ENCODE data around the gene DLK2. TPM values are rescaled to one million over a fixed set of nuclear protein-coding genes. Genes with fewer than 3 reads are reported as not detected.

DLK2 gene
- total and polyA plus RNA-seq, 2 experiments from 2014 or later: 0.21 to 0.47 TPM

DNA sequence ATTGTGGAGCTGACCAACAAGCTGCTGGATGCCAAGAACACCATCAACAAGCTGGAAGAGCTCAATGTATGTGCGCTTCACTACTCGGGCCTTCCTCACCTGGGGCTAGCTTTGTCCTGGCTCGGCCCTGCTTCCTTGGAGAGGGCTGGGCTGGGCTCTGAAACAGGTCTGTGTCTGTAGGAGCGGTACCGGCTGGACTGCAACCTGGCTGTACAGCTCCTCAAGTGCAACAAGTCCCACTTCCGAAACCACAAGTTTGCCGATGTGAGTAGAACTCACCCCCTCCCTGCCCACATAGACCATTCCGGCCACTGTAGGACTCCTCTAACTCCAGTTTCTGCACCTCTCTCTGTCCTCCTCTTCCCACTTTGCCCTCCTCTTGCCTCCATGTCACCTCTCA lies 48.1 kb upstream of the DLK2 start:
- no peak overlapping the region for H3K27ac ChIP-seq (ENCODE audit: low read depth)
- Mint-ChIP-seq H3K4me1 (peaks cover 4% of the 10 kb centered on the region; the same call in 2 of the 3 replicates), H3K27me3 (ENCODE audit: insufficient read depth, low read depth, poor library complexity) (peaks cover 25% of the 10 kb centered on the region), H3K36me3 (ENCODE audit: low read depth) (peaks cover 57% of the 10 kb centered on the region), H3K27ac (no peak overlapping the region), H3K4me3 (no peak overlapping the region), H3K9me3 (no peaks in the 10 kb centered on the region)
- peaks cover 6% of the 10 kb centered on the region for H4K20me1 ChIP-seq (replicated peaks; ENCODE audit: insufficient read depth)
- H3K4me3 ChIP-seq: no peak overlapping the region
- H3F3A ChIP-seq (replicated peaks; ENCODE audit: low read depth): peaks cover 7% of the 10 kb centered on the region
- no peaks in the 10 kb centered on the region for H3K4me1 ChIP-seq (ENCODE audit: insufficient read depth)
- no peak overlapping the region for H3K4me2 ChIP-seq
- peaks cover 13% of the 10 kb centered on the region for H3K27me3 ChIP-seq (ENCODE audit: insufficient read depth)
- no peaks in the 10 kb centered on the region for H3K79me2 ChIP-seq (replicated peaks; ENCODE audit: insufficient read depth)
- ATAC-seq (no peak), DNase-seq (ENCODE audit: low spot score) (no peak)
- H3K36me3 ChIP-seq (ENCODE audit: insufficient read depth): peaks cover 2% of the 10 kb centered on the region; the same call in 1 of the 2 replicates
- no peak overlapping the region for H2AFZ ChIP-seq
- TF ChIP-seq POLR2AphosphoS5 (IDR thresholded peaks at IDR 0.05; ENCODE audit: low read depth) (no peak), EZH2phosphoT487 (IDR thresholded peaks at IDR 0.05; ENCODE audit: unreplicated experiment) (no peak), STAT1 (IDR thresholded peaks at IDR 0.05; ENCODE audit: unreplicated experiment) (no peak), CREB1 (CRISPR knock-in tag; IDR thresholded peaks at IDR 0.05; ENCODE audit: low read depth) (no peak), JUNB (IDR thresholded peaks at IDR 0.05; ENCODE audit: unreplicated experiment) (no peak), EZH2 (IDR thresholded peaks at IDR 0.05; ENCODE audit: low read depth, unreplicated experiment) (no peak), NANOG (IDR thresholded peaks at IDR 0.05; ENCODE audit: borderline replicate concordance) (no peak), ZNF114 (CRISPR knock-in tag; IDR thresholded peaks at IDR 0.05) (no peak), ZNF331 (CRISPR knock-in tag; IDR thresholded peaks at IDR 0.05; ENCODE audit: low read depth) (no peak)
- TF ChIP-seq, protein P1, sequence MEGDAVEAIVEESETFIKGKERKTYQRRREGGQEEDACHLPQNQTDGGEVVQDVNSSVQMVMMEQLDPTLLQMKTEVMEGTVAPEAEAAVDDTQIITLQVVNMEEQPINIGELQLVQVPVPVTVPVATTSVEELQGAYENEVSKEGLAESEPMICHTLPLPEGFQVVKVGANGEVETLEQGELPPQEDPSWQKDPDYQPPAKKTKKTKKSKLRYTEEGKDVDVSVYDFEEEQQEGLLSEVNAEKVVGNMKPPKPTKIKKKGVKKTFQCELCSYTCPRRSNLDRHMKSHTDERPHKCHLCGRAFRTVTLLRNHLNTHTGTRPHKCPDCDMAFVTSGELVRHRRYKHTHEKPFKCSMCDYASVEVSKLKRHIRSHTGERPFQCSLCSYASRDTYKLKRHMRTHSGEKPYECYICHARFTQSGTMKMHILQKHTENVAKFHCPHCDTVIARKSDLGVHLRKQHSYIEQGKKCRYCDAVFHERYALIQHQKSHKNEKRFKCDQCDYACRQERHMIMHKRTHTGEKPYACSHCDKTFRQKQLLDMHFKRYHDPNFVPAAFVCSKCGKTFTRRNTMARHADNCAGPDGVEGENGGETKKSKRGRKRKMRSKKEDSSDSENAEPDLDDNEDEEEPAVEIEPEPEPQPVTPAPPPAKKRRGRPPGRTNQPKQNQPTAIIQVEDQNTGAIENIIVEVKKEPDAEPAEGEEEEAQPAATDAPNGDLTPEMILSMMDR (conservative IDR thresholded peaks at IDR 0.05; ENCODE audit: low read depth in 2 of 2): no peak
- TF ChIP-seq, protein P2, sequence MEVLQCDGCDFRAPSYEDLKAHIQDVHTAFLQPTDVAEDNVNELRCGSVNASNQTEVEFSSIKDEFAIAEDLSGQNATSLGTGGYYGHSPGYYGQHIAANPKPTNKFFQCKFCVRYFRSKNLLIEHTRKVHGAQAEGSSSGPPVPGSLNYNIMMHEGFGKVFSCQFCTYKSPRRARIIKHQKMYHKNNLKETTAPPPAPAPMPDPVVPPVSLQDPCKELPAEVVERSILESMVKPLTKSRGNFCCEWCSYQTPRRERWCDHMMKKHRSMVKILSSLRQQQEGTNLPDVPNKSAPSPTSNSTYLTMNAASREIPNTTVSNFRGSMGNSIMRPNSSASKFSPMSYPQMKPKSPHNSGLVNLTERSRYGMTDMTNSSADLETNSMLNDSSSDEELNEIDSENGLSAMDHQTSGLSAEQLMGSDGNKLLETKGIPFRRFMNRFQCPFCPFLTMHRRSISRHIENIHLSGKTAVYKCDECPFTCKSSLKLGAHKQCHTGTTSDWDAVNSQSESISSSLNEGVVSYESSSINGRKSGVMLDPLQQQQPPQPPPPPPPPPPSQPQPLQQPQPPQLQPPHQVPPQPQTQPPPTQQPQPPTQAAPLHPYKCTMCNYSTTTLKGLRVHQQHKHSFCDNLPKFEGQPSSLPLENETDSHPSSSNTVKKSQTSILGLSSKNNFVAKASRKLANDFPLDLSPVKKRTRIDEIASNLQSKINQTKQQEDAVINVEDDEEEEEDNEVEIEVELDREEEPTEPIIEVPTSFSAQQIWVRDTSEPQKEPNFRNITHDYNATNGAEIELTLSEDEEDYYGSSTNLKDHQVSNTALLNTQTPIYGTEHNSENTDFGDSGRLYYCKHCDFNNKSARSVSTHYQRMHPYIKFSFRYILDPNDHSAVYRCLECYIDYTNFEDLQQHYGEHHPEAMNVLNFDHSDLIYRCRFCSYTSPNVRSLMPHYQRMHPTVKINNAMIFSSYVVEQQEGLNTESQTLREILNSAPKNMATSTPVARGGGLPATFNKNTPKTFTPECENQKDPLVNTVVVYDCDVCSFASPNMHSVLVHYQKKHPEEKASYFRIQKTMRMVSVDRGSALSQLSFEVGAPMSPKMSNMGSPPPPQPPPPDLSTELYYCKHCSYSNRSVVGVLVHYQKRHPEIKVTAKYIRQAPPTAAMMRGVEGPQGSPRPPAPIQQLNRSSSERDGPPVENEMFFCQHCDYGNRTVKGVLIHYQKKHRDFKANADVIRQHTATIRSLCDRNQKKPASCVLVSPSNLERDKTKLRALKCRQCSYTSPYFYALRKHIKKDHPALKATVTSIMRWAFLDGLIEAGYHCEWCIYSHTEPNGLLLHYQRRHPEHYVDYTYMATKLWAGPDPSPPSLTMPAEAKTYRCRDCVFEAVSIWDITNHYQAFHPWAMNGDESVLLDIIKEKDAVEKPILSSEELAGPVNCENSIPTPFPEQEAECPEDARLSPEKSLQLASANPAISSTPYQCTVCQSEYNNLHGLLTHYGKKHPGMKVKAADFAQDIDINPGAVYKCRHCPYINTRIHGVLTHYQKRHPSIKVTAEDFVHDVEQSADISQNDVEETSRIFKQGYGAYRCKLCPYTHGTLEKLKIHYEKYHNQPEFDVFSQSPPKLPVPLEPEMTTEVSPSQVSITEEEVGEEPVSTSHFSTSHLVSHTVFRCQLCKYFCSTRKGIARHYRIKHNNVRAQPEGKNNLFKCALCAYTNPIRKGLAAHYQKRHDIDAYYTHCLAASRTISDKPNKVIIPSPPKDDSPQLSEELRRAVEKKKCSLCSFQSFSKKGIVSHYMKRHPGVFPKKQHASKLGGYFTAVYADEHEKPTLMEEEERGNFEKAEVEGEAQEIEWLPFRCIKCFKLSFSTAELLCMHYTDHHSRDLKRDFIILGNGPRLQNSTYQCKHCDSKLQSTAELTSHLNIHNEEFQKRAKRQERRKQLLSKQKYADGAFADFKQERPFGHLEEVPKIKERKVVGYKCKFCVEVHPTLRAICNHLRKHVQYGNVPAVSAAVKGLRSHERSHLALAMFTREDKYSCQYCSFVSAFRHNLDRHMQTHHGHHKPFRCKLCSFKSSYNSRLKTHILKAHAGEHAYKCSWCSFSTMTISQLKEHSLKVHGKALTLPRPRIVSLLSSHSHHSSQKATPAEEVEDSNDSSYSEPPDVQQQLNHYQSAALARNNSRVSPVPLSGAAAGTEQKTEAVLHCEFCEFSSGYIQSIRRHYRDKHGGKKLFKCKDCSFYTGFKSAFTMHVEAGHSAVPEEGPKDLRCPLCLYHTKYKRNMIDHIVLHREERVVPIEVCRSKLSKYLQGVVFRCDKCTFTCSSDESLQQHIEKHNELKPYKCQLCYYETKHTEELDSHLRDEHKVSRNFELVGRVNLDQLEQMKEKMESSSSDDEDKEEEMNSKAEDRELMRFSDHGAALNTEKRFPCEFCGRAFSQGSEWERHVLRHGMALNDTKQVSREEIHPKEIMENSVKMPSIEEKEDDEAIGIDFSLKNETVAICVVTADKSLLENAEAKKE (CRISPR knock-in tag; IDR thresholded peaks at IDR 0.05): no peak
- TF ChIP-seq, protein P3, sequence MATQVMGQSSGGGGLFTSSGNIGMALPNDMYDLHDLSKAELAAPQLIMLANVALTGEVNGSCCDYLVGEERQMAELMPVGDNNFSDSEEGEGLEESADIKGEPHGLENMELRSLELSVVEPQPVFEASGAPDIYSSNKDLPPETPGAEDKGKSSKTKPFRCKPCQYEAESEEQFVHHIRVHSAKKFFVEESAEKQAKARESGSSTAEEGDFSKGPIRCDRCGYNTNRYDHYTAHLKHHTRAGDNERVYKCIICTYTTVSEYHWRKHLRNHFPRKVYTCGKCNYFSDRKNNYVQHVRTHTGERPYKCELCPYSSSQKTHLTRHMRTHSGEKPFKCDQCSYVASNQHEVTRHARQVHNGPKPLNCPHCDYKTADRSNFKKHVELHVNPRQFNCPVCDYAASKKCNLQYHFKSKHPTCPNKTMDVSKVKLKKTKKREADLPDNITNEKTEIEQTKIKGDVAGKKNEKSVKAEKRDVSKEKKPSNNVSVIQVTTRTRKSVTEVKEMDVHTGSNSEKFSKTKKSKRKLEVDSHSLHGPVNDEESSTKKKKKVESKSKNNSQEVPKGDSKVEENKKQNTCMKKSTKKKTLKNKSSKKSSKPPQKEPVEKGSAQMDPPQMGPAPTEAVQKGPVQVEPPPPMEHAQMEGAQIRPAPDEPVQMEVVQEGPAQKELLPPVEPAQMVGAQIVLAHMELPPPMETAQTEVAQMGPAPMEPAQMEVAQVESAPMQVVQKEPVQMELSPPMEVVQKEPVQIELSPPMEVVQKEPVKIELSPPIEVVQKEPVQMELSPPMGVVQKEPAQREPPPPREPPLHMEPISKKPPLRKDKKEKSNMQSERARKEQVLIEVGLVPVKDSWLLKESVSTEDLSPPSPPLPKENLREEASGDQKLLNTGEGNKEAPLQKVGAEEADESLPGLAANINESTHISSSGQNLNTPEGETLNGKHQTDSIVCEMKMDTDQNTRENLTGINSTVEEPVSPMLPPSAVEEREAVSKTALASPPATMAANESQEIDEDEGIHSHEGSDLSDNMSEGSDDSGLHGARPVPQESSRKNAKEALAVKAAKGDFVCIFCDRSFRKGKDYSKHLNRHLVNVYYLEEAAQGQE (IDR thresholded peaks at IDR 0.05; ENCODE audit: unreplicated experiment): no peak
- TF ChIP-seq, protein P4, sequence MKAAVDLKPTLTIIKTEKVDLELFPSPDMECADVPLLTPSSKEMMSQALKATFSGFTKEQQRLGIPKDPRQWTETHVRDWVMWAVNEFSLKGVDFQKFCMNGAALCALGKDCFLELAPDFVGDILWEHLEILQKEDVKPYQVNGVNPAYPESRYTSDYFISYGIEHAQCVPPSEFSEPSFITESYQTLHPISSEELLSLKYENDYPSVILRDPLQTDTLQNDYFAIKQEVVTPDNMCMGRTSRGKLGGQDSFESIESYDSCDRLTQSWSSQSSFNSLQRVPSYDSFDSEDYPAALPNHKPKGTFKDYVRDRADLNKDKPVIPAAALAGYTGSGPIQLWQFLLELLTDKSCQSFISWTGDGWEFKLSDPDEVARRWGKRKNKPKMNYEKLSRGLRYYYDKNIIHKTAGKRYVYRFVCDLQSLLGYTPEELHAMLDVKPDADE (IDR thresholded peaks at IDR 0.05): no peak
- H3K9me2 ChIP-seq (ENCODE audit: insufficient read depth): no peaks in the 10 kb centered on the region

Data from GM23338 (cell line).